ENCODE measurements around the gene SERPINB12.

The SERPINB12 gene

GRCh38 chr18:63542069-63542468, at the start of gene SERPINB12:
Gene SERPINB12 (plus strand): TSS chr18:63542369. CDS start chr18:63556160, 13,791 bp downstream.
- H3K4me1 ChIP-seq (ENCODE audit: control insufficient read depth, insufficient read depth, low read length) = peaks cover 6% of the 10 kb centered on the region
- no peaks in the 10 kb centered on the region for H3K27me3 ChIP-seq (ENCODE audit: control insufficient read depth, insufficient read depth, low read length)
- no peak within 1 kb of the TSS for H3K9ac ChIP-seq (ENCODE audit: low read depth, low read length)
- H3K4me3 ChIP-seq (ENCODE audit: low read depth, low read length) = no peak within 1 kb of the TSS
- H3K9me3 ChIP-seq (ENCODE audit: control insufficient read depth, insufficient read depth, low read length) = no peaks in the 10 kb centered on the region
- no peaks in the 10 kb centered on the region for H3K36me3 ChIP-seq (ENCODE audit: control insufficient read depth, insufficient read depth, low read length)

- no peak overlapping the region for H3K4me3 ChIP-seq (ENCODE audit: low read depth, low read length)
- H3K4me1 ChIP-seq (ENCODE audit: control insufficient read depth, insufficient read depth, low read length) = no peaks in the 10 kb centered on the region
- H3K36me3 ChIP-seq (ENCODE audit: control insufficient read depth, insufficient read depth, low read length) = no peaks in the 10 kb centered on the region
- H3K9ac ChIP-seq (ENCODE audit: low read depth, low read length) = no peak overlapping the region
- no peaks in the 10 kb centered on the region for H3K27me3 ChIP-seq (ENCODE audit: control insufficient read depth, insufficient read depth, low read length)
- no peaks in the 10 kb centered on the region for H3K9me3 ChIP-seq (ENCODE audit: control insufficient read depth, insufficient read depth, low read length)
Measured at GRCh38 chr18:63492851-63493250, 49.3 kb upstream of the SERPINB12 start.

DNA sequence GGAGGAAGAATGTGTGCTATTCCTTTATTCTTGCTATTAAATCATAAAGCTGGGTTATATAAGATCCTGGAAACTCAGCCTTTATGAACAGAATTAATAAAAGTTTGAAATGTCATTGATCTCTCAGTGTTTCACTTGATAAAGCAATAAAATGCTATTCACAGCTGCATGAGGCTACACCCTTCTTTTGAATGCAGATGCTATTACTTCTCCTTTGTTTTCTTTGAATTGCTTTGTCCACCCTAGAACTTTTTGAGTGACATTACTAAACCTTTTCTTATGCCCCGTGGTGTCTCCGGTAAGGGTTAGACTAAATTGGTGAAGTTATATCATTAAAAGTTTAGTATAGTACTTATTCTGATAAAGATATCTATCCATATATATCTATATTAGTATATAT, 46.5 kb upstream of the SERPINB12 start:
- H3K36me3 ChIP-seq (ENCODE audit: control insufficient read depth, insufficient read depth, low read length) = no peaks in the 10 kb centered on the region
- no peak overlapping the region for H3K4me3 ChIP-seq (ENCODE audit: low read depth, low read length)

DNA sequence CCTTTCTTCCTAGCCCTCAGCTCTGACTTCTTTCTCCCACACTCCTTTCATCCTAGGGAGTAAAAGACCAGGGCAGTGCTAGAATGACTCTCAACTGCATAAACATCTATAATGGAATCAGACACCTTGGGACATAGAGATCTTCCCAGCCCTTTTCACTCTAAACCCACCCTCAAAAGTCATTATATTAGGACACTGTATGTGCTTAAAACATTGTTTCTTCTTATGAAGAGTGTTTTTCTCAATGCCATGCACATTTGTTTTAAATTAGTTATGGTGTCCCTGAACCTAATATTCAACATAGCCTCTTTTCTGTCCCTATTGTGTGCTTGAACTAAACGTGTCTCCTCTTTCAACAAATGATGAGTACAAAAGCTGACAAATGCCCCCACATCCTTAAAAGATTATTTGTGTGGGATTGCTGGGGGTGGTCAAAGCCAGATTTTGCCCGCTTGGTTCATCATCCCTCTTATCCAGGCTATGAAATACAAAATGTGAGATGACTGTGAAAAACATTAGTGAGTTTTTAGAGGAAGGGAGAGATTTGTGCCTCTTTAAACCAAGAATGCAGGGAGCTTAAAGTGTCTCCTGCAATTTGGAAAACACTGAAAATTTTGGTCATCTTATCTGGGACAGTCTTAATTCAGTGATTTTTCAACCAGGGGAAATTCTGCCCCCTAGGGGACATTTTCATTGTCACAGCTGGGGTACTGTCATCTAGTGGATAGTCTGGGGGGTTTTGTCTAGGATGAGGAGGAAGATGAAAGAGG, 36.4 kb upstream of the SERPINB12 start:
- no peak overlapping the region for H3K9ac ChIP-seq (ENCODE audit: low read depth, low read length)
- H3K27me3 ChIP-seq (ENCODE audit: control insufficient read depth, insufficient read depth, low read length) = no peaks in the 10 kb centered on the region
- H3K4me3 ChIP-seq (ENCODE audit: low read depth, low read length) = no peak overlapping the region
- H3K9me3 ChIP-seq (ENCODE audit: control insufficient read depth, insufficient read depth, low read length) = no peaks in the 10 kb centered on the region
- H3K36me3 ChIP-seq (ENCODE audit: control insufficient read depth, insufficient read depth, low read length) = no peaks in the 10 kb centered on the region
- H3K4me1 ChIP-seq (ENCODE audit: control insufficient read depth, insufficient read depth, low read length) = no peaks in the 10 kb centered on the region

More for the DNA sequence above, 46.5 kb upstream of the SERPINB12 start:
- Histone ChIP-seq H3K9ac (ENCODE audit: low read depth, low read length) (no peak overlapping the region), H3K9me3 (ENCODE audit: control insufficient read depth, insufficient read depth, low read length) (no peaks in the 10 kb centered on the region), H3K4me1 (ENCODE audit: control insufficient read depth, insufficient read depth, low read length) (no peaks in the 10 kb centered on the region), H3K27me3 (ENCODE audit: control insufficient read depth, insufficient read depth, low read length) (no peaks in the 10 kb centered on the region)

- Histone ChIP-seq H3K9me3 (ENCODE audit: control insufficient read depth, insufficient read depth, low read length) (no peaks in the 10 kb centered on the region), H3K9ac (ENCODE audit: low read depth, low read length) (no peak overlapping the region), H3K4me1 (ENCODE audit: control insufficient read depth, insufficient read depth, low read length) (peaks cover 2% of the 10 kb centered on the region), H3K4me3 (ENCODE audit: low read depth, low read length) (no peak overlapping the region), H3K36me3 (ENCODE audit: control insufficient read depth, insufficient read depth, low read length) (no peaks in the 10 kb centered on the region), H3K27me3 (ENCODE audit: control insufficient read depth, insufficient read depth, low read length) (no peaks in the 10 kb centered on the region)
Measured at GRCh38 chr18:63506336-63506646, 35.9 kb upstream of the SERPINB12 start.

GRCh38 chr18:63508596-63508995, 33.6 kb upstream of the SERPINB12 start:
- no peak overlapping the region for H3K9ac ChIP-seq (ENCODE audit: low read depth, low read length)
- H3K4me3 ChIP-seq (ENCODE audit: low read depth, low read length) = no peak overlapping the region
- H3K4me1 ChIP-seq (ENCODE audit: control insufficient read depth, insufficient read depth, low read length) = peaks cover 4% of the 10 kb centered on the region
- H3K9me3 ChIP-seq (ENCODE audit: control insufficient read depth, insufficient read depth, low read length) = no peaks in the 10 kb centered on the region
- no peaks in the 10 kb centered on the region for H3K27me3 ChIP-seq (ENCODE audit: control insufficient read depth, insufficient read depth, low read length)
- no peaks in the 10 kb centered on the region for H3K36me3 ChIP-seq (ENCODE audit: control insufficient read depth, insufficient read depth, low read length)

- Histone ChIP-seq H3K4me1 (ENCODE audit: control insufficient read depth, insufficient read depth, low read length) (peaks cover 15% of the 10 kb centered on the region), H3K9me3 (ENCODE audit: control insufficient read depth, insufficient read depth, low read length) (no peaks in the 10 kb centered on the region), H3K36me3 (ENCODE audit: control insufficient read depth, insufficient read depth, low read length) (no peaks in the 10 kb centered on the region), H3K9ac (ENCODE audit: low read depth, low read length) (no peak overlapping the region), H3K4me3 (ENCODE audit: low read depth, low read length) (no peak overlapping the region), H3K27me3 (ENCODE audit: control insufficient read depth, insufficient read depth, low read length) (no peaks in the 10 kb centered on the region)
Measured at GRCh38 chr18:63511285-63511684, 30.9 kb upstream of the SERPINB12 start.

- Histone ChIP-seq H3K36me3 (ENCODE audit: control insufficient read depth, insufficient read depth, low read length) (no peaks in the 10 kb centered on the region), H3K9me3 (ENCODE audit: control insufficient read depth, insufficient read depth, low read length) (no peaks in the 10 kb centered on the region), H3K4me3 (ENCODE audit: low read depth, low read length) (peak overlapping the region; percentile 9), H3K27me3 (ENCODE audit: control insufficient read depth, insufficient read depth, low read length) (no peaks in the 10 kb centered on the region), H3K4me1 (ENCODE audit: control insufficient read depth, insufficient read depth, low read length) (peaks cover 15% of the 10 kb centered on the region), H3K9ac (ENCODE audit: low read depth, low read length) (no peak overlapping the region)
Measured at GRCh38 chr18:63514326-63514725, 27.8 kb upstream of the SERPINB12 start.

GRCh38 chr18:63514888-63515678, 27.1 kb upstream of the SERPINB12 start:
- Histone ChIP-seq H3K27me3 (ENCODE audit: control insufficient read depth, insufficient read depth, low read length) (no peaks in the 10 kb centered on the region), H3K9ac (ENCODE audit: low read depth, low read length) (no peak overlapping the region), H3K4me1 (ENCODE audit: control insufficient read depth, insufficient read depth, low read length) (peaks cover 15% of the 10 kb centered on the region), H3K4me3 (ENCODE audit: low read depth, low read length) (no peak overlapping the region), H3K9me3 (ENCODE audit: control insufficient read depth, insufficient read depth, low read length) (no peaks in the 10 kb centered on the region), H3K36me3 (ENCODE audit: control insufficient read depth, insufficient read depth, low read length) (no peaks in the 10 kb centered on the region)

DNA sequence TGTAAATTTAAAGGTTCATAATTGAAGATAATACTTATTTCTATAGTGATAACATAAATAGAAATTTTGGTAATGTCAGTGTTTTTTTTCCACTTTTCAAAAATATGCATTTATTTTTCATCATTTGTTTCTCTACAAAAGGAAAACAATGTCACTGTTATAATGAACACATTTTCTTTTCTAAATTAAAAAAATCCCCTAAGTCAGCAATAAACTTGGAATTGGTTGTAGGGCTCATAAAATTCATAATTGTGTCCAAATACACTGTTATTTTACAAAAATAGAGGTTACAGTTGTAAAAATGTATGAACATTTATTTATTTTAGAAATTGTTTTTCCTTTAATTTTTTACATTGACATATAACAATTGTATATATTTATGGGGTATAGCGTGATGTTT, 26.4 kb upstream of the SERPINB12 start:
- Histone ChIP-seq H3K9me3 (ENCODE audit: control insufficient read depth, insufficient read depth, low read length) (no peaks in the 10 kb centered on the region), H3K36me3 (ENCODE audit: control insufficient read depth, insufficient read depth, low read length) (no peaks in the 10 kb centered on the region), H3K27me3 (ENCODE audit: control insufficient read depth, insufficient read depth, low read length) (no peaks in the 10 kb centered on the region), H3K4me1 (ENCODE audit: control insufficient read depth, insufficient read depth, low read length) (peaks cover 15% of the 10 kb centered on the region), H3K9ac (ENCODE audit: low read depth, low read length) (no peak overlapping the region), H3K4me3 (ENCODE audit: low read depth, low read length) (no peak overlapping the region)

GRCh38 chr18:63518178-63519012, 23.8 kb upstream of the SERPINB12 start:
- Histone ChIP-seq H3K9ac (ENCODE audit: low read depth, low read length) (no peak overlapping the region), H3K27me3 (ENCODE audit: control insufficient read depth, insufficient read depth, low read length) (no peaks in the 10 kb centered on the region)

More at GRCh38 chr18:63518178-63519012, 23.8 kb upstream of the SERPINB12 start:
- Histone ChIP-seq H3K36me3 (ENCODE audit: control insufficient read depth, insufficient read depth, low read length) (no peaks in the 10 kb centered on the region), H3K9me3 (ENCODE audit: control insufficient read depth, insufficient read depth, low read length) (no peaks in the 10 kb centered on the region), H3K4me3 (ENCODE audit: low read depth, low read length) (no peak overlapping the region), H3K4me1 (ENCODE audit: control insufficient read depth, insufficient read depth, low read length) (peaks cover 13% of the 10 kb centered on the region)
